GM12878 (cell line): ENCODE results near the gene TXNRD1. TPM values are rescaled to one million over a fixed set of nuclear protein-coding genes. Genes with fewer than 3 reads are reported as not detected.

Source experiments
- ATAC-seq: fragments of 200-7000 bp; cut with Tn5 transposase; 3 replicates; pipeline ENCODE4 v1.9.1; 2020; ENCODE audit warnings: mild to moderate bottlenecking, moderate library complexity
- BruUV-seq: library from RNA; stranded (reverse); fragments of 400-500 nt; replicated peaks from 2 replicates; lab custom pipeline; 2021; lab: Mats Ljungman, UMichigan
- CTCF ChIA-PET: fragments of 300-600 bp; sonication (Branson Sonifier 250); formaldehyde crosslinking; extraction: SDS; loops from one replicate; lab custom pipeline; 2021; ENCODE audit warnings: inconsistent platforms; lab: Yijun Ruan, JAX
- POLR2A ChIA-PET: fragments of 350-600 bp; formaldehyde crosslinking; extraction: SDS; loops from one replicate; lab custom pipeline; 2021; ENCODE audit warnings: inconsistent platforms; lab: Charles Lee
- RAD21 ChIA-PET: fragments of 300-600 bp; sonication (Branson Sonifier 250); formaldehyde crosslinking; loops from one replicate; lab custom pipeline; 2023; ENCODE audit warnings: antibody characterized with exemption; ENCODE audit not compliant: unreplicated experiment; lab: Charles Lee
- SMC1A ChIA-PET: fragments of 300-600 bp; sonication (Branson Sonifier 250); formaldehyde crosslinking; loops from one replicate; lab custom pipeline; 2023; ENCODE audit not compliant: unreplicated experiment, uncharacterized antibody; lab: Charles Lee
- DNase-seq: peaks from one replicate; pipeline ENCODE4 v3.0.0-alpha.2; 2011; ENCODE audit warnings: low read depth, low spot score
- FAIRE-seq: peaks from 3 replicates; lab custom pipeline; 2011; peaks lifted over from hg19 to GRCh38; lab: Jason Lieb, UNC
- H2AFZ ChIP-seq: 2 replicates; pipeline ENCODE4 v1.6.0; 2011; ENCODE audit warnings: low read depth, low read length, control low read depth; ENCODE audit not compliant: control insufficient read depth
- H3K27ac ChIP-seq: 2 replicates; pipeline ENCODE4 v1.5.1; 2011; ENCODE audit warnings: control low read depth; ENCODE audit not compliant: control insufficient read depth, insufficient read depth
- H3K27me3 ChIP-seq, 2 experiments: replicated peaks in 1 of 2; 2 replicates each; pipeline versions ENCODE4 v1.6.0 to v1.6.1; 2011; ENCODE audit warnings: low read length in 1 of 2; ENCODE audit not compliant: control insufficient read depth in 2 of 2, insufficient read depth in 2 of 2
- H3K36me3 ChIP-seq, 2 experiments: 2 replicates each; pipeline ENCODE4 v1.5.1; 2011; ENCODE audit warnings: low read length in 1 of 2; ENCODE audit not compliant: control insufficient read depth in 2 of 2, insufficient read depth in 2 of 2
- H3K4me1 ChIP-seq: 2 replicates; pipeline ENCODE4 v1.6.1; 2011; ENCODE audit warnings: mild to moderate bottlenecking, low read length, moderate library complexity, mixed read lengths; ENCODE audit not compliant: control insufficient read depth, insufficient read depth
- H3K4me2 ChIP-seq: 2 replicates; pipeline ENCODE4 v1.6.0; 2011; ENCODE audit warnings: control low read depth; ENCODE audit not compliant: control insufficient read depth, insufficient read depth
- H3K4me3 ChIP-seq: fragments of 200-600 bp; sonication (generic); 2 replicates; pipeline ENCODE4 v1.5.1; 2016
- H3K79me2 ChIP-seq: 2 replicates; pipeline ENCODE4 v1.6.0; 2011; ENCODE audit warnings: low read length; ENCODE audit not compliant: control insufficient read depth, insufficient read depth
- H3K9ac ChIP-seq: 2 replicates; pipeline ENCODE4 v1.8.0; 2011; ENCODE audit warnings: low read length, control low read depth, mixed read lengths; ENCODE audit not compliant: control insufficient read depth, insufficient read depth
- H3K9me3 ChIP-seq: replicated peaks from 3 replicates; pipeline ENCODE4 v1.5.1; 2011; ENCODE audit warnings: mild to moderate bottlenecking, low read length; ENCODE audit not compliant: control insufficient read depth, insufficient read depth
- H4K20me1 ChIP-seq: 2 replicates; pipeline ENCODE4 v1.6.0; 2011; ENCODE audit not compliant: control insufficient read depth, insufficient read depth
- BMI1 ChIP-seq: fragments of 450-650 bp; IDR thresholded peaks from 2 replicates; pipeline ENCODE4 v1.6.1; 2016; ENCODE audit warnings: mild to moderate bottlenecking, moderate library complexity, borderline replicate concordance
- CBX3 ChIP-seq: fragments of 200-600 bp; sonication (generic); IDR thresholded peaks from 2 replicates; pipeline ENCODE4 v1.6.1; 2016; ENCODE audit warnings: low read depth, borderline replicate concordance
- GABPA ChIP-seq: IDR thresholded peaks from 2 replicates; pipeline ENCODE4 v1.6.1; 2014; ENCODE audit warnings: antibody characterized with exemption, low read depth, mild to moderate bottlenecking, inconsistent platforms
- MXI1 ChIP-seq: fragments of 150-350 bp; IDR thresholded peaks from 2 replicates; pipeline ENCODE4 v1.6.1; 2011; ENCODE audit warnings: low read depth, mild to moderate bottlenecking, inconsistent platforms, low read length, improper control_type of control experiment
- SREBF2 ChIP-seq: IDR thresholded peaks from 2 replicates; pipeline ENCODE4 v1.6.1; 2012; ENCODE audit warnings: mild to moderate bottlenecking, low read length
- ZNF24 ChIP-seq: fragments of 450-650 bp; IDR thresholded peaks from 2 replicates; pipeline ENCODE4 v1.6.1; 2017; ENCODE audit warnings: antibody characterized with exemption, mild to moderate bottlenecking
- ZNF384 ChIP-seq: IDR thresholded peaks from 2 replicates; pipeline ENCODE4 v1.6.1; 2012; ENCODE audit warnings: low read depth, mild to moderate bottlenecking, low read length, improper control_type of control experiment, borderline replicate concordance
- WGBS: methylation state at CpG from one replicate; pipeline ENCODE4 v1.1.6; 2016; ENCODE audit warnings: low lambda C conversion rate; ENCODE audit not compliant: insufficient replicate concordance, insufficient coverage; ENCODE audit errors: missing lambda C conversion rate; 5-methylcytosine and 5-hydroxymethylcytosine counted together
- in situ Hi-C: fragments of 300-500 bp; cut with MboI; formaldehyde crosslinking; loops from 9 replicates; pipeline ENCODE4 v1.14.3; 2018; ENCODE audit warnings: mixed read lengths
- intact Hi-C: fragments of 100-400 bp; cut with micrococcal nuclease; formaldehyde crosslinking; loops from one replicate; pipeline ENCODE4 v1.14.2; 2022; ENCODE audit not compliant: unreplicated experiment
- polyA plus RNA-seq, 11 experiments: library from polyadenylated mRNA; depleted of rRNA in 4 of 11; unstranded in 6 of 11; stranded (reverse) in 5 of 11; fragments of >200 nt; fragmentation: Nextera tagmentation in 4 of 11; fragmentation: Illumina TruSeq in 1 of 11; extraction: Ambion mirVana in 4 of 11; extraction: Trizol in 1 of 11; gene quantifications; 1 replicate in 1 of 11; 2 replicates in 10 of 11; pipeline versions ENCODE4 v1.2.1 to v1.2.3, GENCODE V29; 2011 to 2016; ENCODE audit warnings: inconsistent platforms in 2 of 11, missing spikeins in 2 of 11, low read depth in 1 of 11
- total RNA-seq, 4 experiments: library from RNA; depleted of rRNA in 3 of 4; stranded (reverse); fragments of >200 nt in 3 of 4; fragmentation: Illumina TruSeq in 1 of 4; extraction: Trizol in 1 of 4; gene quantifications; 2 replicates each; pipeline versions ENCODE4 v1.2.1 to v1.2.3, GENCODE V29; 2013 to 2021
- TF ChIP-seq, protein P1 (sequence below): fragments of 450-650 bp; IDR thresholded peaks from 2 replicates; pipeline ENCODE4 v1.6.1; 2017; ENCODE audit warnings: mild to moderate bottlenecking, moderate library complexity
- TF ChIP-seq, protein P2 (sequence below): IDR thresholded peaks from 2 replicates; pipeline ENCODE4 v1.6.1; 2012; ENCODE audit warnings: low read length, inconsistent platforms

Gene TXNRD1
- total and polyA plus RNA-seq, 10 of the 15 experiments (the other 5 are each of a cell fraction or from before 2014, with no cell fraction given) = 52.6 to 84.6 (median 67.8) TPM

DNA sequence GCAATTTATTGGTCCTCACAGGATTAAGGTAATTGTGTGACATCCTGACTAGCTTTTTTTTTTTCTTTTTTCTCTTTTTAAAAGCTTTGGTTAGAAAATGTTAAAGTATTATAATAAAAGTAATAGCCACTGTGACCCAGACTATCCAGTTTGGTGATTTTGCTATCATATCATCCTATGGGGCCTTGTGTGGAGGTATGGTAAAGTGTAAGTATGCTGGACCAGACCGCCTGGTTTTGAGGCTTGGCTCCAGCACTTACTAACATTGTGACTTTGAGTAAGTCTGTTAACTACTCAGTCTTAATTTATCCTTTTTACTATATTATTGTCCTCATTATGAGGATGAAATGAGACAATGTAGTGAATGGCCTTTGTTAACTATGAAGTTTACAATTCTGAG lies 103.4 kb downstream of the TXNRD1 start:
- H3K36me3 ChIP-seq = peaks cover 15 to 37% of the 10 kb centered on the region in 2 experiments
- no peak overlapping the region for H3K27ac ChIP-seq
- no TSS peak for BruUV-seq
- intact Hi-C loops = no loop called here
- TF ChIP-seq ZNF384 (no peak), SREBF2 (no peak), BMI1 (no peak), MXI1 (no peak), GABPA (no peak), ZNF24 (no peak), CBX3 (no peak)
- TF ChIP-seq, protein P1, sequence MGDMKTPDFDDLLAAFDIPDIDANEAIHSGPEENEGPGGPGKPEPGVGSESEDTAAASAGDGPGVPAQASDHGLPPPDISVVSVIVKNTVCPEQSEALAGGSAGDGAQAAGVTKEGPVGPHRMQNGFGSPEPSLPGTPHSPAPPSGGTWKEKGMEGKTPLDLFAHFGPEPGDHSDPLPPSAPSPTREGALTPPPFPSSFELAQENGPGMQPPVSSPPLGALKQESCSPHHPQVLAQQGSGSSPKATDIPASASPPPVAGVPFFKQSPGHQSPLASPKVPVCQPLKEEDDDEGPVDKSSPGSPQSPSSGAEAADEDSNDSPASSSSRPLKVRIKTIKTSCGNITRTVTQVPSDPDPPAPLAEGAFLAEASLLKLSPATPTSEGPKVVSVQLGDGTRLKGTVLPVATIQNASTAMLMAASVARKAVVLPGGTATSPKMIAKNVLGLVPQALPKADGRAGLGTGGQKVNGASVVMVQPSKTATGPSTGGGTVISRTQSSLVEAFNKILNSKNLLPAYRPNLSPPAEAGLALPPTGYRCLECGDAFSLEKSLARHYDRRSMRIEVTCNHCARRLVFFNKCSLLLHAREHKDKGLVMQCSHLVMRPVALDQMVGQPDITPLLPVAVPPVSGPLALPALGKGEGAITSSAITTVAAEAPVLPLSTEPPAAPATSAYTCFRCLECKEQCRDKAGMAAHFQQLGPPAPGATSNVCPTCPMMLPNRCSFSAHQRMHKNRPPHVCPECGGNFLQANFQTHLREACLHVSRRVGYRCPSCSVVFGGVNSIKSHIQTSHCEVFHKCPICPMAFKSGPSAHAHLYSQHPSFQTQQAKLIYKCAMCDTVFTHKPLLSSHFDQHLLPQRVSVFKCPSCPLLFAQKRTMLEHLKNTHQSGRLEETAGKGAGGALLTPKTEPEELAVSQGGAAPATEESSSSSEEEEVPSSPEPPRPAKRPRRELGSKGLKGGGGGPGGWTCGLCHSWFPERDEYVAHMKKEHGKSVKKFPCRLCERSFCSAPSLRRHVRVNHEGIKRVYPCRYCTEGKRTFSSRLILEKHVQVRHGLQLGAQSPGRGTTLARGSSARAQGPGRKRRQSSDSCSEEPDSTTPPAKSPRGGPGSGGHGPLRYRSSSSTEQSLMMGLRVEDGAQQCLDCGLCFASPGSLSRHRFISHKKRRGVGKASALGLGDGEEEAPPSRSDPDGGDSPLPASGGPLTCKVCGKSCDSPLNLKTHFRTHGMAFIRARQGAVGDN = no peak
- TF ChIP-seq, protein P2, sequence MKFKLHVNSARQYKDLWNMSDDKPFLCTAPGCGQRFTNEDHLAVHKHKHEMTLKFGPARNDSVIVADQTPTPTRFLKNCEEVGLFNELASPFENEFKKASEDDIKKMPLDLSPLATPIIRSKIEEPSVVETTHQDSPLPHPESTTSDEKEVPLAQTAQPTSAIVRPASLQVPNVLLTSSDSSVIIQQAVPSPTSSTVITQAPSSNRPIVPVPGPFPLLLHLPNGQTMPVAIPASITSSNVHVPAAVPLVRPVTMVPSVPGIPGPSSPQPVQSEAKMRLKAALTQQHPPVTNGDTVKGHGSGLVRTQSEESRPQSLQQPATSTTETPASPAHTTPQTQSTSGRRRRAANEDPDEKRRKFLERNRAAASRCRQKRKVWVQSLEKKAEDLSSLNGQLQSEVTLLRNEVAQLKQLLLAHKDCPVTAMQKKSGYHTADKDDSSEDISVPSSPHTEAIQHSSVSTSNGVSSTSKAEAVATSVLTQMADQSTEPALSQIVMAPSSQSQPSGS = no peak
- ChIA-PET RAD21 (no interaction called here), POLR2A (no interaction called here), CTCF (interaction anchor here (1.0 kb wide), 1 partner anchor 23 kb away, joined by 3 read pairs; no protein-coding TSS in a partner anchor), SMC1A (interaction anchor here (1.3 kb wide), 1 partner anchor 11 kb away, joined by 5 read pairs; no protein-coding TSS in a partner anchor)
- no peak for FAIRE-seq
- H3K4me2 ChIP-seq = no peak overlapping the region
- ATAC-seq = no peak
- 100% methylated on average over 1 of the region's 1 CpG for WGBS
- H3K27me3 ChIP-seq = no peaks in the 10 kb centered on the region
- H3K9me3 ChIP-seq = no peaks in the 10 kb centered on the region
- H4K20me1 ChIP-seq = no peaks in the 10 kb centered on the region
- no peak overlapping the region for H3K4me3 ChIP-seq
- no peak overlapping the region for H2AFZ ChIP-seq
- no peak for DNase-seq
- H3K4me1 ChIP-seq = no peaks in the 10 kb centered on the region
- in situ Hi-C loops = no loop called here
- no peaks in the 10 kb centered on the region; the same call in 1 of the 2 replicates for H3K79me2 ChIP-seq
- H3K9ac ChIP-seq = no peak overlapping the region
